ENCODE measurements around the gene PCBP2.

PCBP2 gene

DNA sequence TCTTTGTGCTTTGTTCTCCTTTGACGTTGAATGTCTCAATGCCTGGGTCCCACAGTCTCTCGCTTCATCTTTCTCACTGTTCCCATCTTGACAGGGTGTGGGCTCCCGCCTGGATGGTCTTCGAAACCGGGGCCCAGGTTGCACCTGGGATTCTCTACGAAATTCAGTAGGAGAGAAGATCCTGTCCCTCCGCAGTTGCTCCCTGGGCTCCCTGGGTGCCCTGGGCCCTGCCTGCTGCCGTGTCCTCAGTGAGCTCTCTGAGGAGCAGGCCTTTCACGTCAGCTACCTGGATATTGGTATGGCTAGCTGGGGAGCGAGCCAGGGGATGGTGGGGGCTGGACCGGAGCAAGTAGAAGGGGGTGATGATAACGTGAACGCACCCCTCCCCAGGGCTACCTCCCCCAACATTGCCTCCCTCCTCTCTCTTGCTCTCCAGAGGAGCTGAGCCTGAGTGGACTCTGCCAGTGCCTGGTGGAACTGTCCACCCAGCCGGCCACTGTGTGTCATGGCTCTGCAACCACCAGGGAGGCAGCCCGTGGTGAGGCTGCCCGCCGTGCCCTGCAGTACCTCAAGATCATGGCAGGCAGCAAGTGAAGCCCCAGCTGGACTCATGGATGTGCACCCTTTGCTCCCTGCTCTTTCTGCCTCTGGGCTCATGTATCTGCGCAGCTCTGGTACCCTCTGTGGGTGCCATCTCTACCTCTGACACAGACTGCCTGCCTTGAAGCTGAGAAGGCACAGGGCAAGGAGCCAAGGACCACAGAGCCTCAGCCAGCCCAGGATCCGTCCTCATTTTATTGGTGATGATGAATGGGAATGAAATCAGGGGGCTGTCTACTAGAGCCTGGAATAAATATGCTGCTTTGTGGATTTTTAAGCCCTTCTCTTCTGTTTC, 53.9 kb downstream of the PCBP2 start:
- no peak for TF ChIP-seq GATA3 (IDR thresholded peaks at IDR 0.05; ENCODE audit: low read depth, low read length)
- TF ChIP-seq GATA2 (IDR thresholded peaks at IDR 0.05; ENCODE audit: low read depth, low read length): no peak

DNA sequence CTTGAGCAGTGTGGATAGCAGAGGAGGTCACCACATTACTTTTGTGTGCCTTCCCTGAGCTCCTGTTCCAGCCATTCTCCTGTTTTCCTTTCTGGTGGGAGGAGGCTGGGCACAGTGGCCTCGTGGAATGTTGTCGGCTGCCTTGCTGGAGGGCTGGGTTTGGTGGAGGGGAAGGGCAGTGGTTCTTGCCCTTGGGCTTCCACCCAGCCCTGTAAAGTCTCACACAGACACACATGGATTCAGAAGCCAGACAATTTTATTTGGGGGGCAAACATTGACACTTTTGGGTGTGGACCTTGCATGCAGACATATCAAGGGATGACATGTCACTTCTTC, 54.5 kb downstream of the PCBP2 start:
- TF ChIP-seq GATA2 (IDR thresholded peaks at IDR 0.05; ENCODE audit: low read depth, low read length) (no peak), GATA3 (IDR thresholded peaks at IDR 0.05; ENCODE audit: low read depth, low read length) (no peak)

DNA sequence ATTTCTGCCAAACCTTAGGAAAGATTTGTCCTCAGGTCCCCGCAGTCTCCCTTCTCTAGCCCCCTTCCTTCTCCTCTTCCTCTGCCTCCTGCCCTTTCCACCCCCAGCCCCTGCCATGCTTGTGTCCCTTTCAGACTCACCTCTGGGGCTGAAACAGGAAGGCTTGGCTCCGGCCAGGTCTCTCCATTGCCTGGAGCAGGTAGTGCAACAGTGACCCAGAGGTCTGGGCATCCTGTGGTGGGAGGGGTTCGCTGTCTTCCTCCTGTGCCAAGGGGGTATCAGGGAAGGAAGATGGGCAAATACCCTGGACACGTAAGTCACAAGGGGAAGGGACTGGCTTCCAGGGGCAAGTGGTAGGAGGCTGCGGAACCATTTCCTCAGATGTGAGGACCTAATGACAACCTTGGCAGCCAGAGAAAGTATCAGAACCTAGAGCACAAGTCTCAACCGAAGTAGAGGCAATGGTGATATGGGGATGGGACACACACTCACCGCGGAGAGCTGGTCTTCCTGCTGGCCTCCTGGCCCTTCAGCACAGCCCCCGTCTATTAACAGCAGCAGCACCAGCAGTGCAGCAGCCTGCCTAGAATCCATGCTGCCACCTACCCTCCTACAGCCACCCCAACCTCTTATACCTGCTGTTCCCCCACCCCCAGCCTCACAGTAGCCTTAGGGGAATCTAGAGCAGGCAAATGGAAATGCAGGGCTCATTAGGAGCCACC, 55.1 kb downstream of the PCBP2 start, which contains the start of gene NPFF:
NPFF (minus strand) TSS at position 604 of the 722 bp plus-strand sequence; CDS start at position 594, 10 bp downstream.
- TF ChIP-seq GATA3 (IDR thresholded peaks at IDR 0.05; ENCODE audit: low read depth, low read length) (no peak), GATA2 (IDR thresholded peaks at IDR 0.05; ENCODE audit: low read depth, low read length) (no peak)

DNA sequence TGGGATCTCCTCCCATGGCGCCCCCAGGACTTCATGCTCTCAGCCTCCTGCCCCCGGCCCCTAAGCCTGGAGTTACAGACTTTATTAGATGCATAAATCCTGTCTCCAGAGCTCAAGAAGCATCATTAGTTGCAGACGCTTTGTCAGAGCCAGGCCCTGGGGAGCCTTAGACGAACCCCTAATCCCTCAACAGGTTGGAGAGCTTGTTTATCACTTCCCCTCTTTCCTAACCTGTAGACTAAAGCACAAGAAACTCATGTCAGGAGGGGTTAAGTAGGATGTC, 55.6 kb downstream of the PCBP2 start:
- no peak for TF ChIP-seq GATA2 (IDR thresholded peaks at IDR 0.05; ENCODE audit: low read depth, low read length)
- no peak for TF ChIP-seq GATA3 (IDR thresholded peaks at IDR 0.05; ENCODE audit: low read depth, low read length)

DNA sequence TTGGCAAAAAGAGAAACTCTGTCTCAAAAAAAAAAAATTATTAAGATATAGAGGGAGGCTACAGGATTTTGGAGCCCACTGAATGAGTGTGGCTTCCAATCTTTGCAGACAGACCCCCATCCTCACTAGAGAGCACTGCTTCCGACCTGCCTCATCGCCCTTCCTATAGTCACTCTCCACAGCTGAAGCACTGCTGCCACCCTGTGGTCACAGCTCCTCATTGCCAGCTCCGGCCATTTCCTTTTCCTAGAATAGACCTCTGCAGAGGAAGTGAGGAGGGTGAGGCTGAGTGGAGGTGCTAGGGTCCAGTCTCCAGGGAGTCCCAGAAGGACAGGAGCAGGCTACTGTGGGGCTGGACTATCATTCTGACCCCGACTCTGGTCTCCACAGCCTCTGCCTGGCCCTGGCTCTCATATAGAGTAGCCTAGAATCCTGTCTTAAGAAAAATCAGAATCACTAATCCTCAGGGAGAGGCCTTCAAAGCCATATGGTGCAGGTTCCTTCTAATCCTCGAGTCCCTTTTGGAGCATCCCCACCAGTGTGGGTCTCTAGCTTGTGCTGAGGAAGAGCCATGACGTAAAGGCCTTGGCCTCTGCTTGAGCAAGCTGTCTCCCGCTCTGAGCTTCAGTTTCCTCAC, 56.8 kb downstream of the PCBP2 start:
- TF ChIP-seq GATA2 (IDR thresholded peaks at IDR 0.05; ENCODE audit: low read depth, low read length) (no peak), GATA3 (IDR thresholded peaks at IDR 0.05; ENCODE audit: low read depth, low read length) (no peak)

DNA sequence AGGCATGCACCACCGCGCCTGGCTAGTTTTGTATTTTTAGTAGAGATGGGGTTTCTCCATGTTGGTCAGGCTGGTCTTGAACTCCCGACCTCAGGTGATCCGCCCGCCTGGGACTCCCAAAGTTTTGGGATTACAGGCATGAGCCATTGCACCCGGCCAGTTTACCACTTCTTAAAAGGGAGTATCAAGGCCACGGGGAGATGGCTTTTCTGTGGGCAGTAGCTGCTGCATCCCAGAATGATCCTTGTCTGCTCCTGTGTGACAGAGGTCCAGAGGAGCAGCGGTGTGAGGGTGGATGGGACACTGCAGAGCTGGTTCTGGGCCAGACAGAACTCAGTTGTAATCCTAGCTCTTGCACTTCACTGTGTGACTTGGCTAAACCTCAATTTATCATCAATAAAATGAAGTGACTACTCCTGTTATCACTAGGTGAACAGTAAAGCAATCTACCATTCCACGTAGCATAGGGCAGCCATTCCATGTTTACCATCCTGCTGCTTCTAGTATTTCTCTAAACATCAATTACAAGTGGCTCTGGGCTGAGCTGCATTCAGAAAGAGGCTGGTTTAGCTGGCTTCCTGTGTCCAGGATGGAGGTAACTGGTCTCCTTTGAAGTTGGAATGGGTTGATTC, 58.4 kb downstream of the PCBP2 start:
- TF ChIP-seq GATA3 (IDR thresholded peaks at IDR 0.05; ENCODE audit: low read depth, low read length) (no peak), GATA2 (IDR thresholded peaks at IDR 0.05; ENCODE audit: low read depth, low read length) (no peak)

DNA sequence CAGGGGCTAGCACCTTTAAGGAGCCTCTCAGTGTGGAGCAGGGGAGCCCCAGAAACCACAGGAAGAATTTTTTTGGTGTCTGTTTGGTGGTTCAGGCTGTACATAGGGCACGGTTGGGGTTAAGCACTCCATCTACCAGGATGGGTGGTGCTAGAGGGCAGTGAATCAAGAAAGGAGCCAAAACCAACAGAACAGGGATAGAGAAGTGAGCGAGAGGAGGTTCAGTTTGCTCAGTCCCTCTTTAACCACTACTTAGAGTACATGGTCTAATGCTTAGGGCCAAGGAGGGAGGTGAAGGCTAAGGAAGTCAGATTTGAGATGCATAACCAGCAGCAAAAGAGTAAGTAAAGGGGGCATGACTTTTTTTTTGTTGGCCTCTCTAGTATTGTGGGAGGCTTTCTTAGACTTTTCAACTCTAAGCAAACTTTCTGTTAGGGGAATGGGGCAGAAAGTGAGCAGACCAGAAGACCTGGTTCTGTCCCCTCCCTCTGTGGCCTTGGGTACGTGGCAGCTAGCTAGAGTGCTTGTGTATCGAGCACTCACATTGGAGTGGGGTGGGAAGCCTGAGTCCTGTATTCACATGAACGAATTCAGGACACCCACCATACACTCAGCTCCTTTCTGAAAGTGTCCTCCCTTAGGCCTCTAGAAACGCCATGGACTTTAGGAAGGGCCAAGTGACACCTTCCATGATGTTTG, 62.0 kb downstream of the PCBP2 start:
- TF ChIP-seq GATA2 (IDR thresholded peaks at IDR 0.05; ENCODE audit: low read depth, low read length) (no peak), GATA3 (IDR thresholded peaks at IDR 0.05; ENCODE audit: low read depth, low read length) (no peak)

DNA sequence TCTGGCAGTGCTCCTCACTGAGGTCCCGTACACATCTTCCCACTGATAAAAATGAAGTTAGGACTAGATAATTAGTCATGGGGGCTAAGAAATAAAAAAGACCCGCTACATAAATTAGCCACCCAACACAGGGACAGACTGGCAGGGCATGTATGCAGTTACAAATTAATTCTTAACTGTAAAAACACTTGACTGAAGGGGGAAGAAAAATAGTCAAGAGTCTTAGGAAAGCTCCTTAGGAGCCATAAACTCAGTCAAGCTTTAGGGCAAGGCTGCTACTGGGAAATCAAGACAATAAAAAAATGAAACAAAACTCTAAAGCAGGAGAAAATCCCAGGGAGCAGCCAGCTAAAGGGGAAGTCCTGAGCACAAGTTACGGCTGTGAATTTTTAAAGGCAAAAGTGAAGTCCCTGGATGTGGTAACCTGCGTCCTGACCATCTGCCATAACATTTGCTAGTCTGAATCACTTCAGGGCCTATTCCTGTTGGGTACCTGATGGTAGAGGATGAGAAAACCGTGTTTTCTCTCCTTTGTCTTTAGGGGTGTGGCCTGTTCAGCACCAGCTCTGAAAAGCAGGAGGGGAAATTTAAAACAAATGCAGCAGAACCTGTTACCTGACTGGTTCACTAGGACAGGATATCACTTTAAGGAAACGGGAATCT, 62.9 kb downstream of the PCBP2 start:
- no peak for TF ChIP-seq GATA2 (IDR thresholded peaks at IDR 0.05; ENCODE audit: low read depth, low read length)
- no peak for TF ChIP-seq GATA3 (IDR thresholded peaks at IDR 0.05; ENCODE audit: low read depth, low read length)

DNA sequence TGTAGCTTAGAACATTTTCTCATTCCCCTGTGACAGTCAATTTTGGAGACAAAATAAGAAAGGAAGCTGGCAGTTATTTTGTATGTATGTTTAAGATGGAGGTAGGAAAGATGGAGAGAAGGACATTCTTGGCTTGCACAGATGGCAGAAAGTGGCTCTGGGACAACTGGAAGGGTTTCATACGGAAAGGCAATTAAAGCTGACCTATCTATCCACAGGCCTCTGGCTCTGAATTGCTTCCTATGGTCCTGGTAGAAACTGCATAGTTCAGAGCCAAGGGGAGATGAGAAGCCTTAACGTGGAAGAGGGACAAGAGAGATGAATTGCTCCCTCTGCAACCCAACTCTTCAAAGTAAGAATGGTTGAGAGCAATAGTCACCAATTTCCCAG, 63.4 kb downstream of the PCBP2 start:
- TF ChIP-seq GATA3 (IDR thresholded peaks at IDR 0.05; ENCODE audit: low read depth, low read length): no peak
- no peak for TF ChIP-seq GATA2 (IDR thresholded peaks at IDR 0.05; ENCODE audit: low read depth, low read length)

DNA sequence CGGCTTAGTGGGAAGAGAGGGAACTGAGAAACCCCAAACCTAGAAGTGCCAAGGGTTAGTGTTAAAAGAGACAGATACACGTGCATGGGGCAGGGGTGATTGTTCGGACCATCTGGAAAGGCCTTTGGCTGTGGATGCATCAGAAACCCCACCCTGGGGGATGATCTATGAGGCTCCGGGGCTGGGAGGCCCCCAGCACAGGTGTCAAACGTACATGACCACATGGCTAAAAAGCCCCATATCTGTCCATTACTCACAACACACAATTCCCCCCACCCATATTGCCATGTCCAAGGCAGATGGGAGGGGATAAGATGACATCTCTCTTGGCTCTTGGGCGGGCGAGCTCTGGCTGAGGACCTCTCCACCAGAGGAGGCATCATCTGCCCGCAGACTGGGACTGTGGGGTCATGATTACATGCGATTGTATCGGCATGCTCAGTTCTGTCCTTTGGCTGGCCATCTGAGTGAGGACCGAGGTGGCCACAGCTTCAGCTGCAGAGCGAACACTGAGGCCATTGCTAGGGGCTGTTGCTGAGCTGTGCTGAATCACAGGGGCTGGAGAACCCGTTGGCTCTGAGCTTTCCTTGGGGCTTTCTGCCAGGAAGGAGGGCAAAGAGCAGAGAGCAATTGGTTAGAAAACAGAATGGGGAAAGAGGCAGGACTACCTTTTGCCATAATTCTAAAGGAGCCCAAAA, 65.0 kb downstream of the PCBP2 start:
- no peak for TF ChIP-seq GATA3 (IDR thresholded peaks at IDR 0.05; ENCODE audit: low read depth, low read length)
- no peak for TF ChIP-seq GATA2 (IDR thresholded peaks at IDR 0.05; ENCODE audit: low read depth, low read length)

DNA sequence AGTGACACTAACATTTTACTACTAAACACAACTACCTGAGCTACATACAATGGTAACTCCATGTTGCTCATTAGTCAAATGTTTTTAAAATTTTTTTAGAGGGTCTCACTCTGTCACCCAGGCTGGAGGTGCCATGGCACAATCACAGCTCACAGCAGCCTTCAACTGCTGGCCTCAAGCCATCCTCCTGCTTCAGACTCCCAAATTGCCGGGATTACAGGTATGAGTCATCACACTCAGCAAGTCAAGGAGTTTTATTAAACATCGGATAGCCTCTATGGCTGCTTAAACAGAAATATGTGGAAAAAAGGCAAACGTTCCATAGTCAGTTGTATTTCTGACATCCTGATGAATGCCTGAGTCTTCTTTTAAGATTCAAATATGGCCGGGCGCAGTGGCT, 66.5 kb downstream of the PCBP2 start:
- TF ChIP-seq GATA3 (IDR thresholded peaks at IDR 0.05; ENCODE audit: low read depth, low read length): no peak
- no peak for TF ChIP-seq GATA2 (IDR thresholded peaks at IDR 0.05; ENCODE audit: low read depth, low read length)

DNA sequence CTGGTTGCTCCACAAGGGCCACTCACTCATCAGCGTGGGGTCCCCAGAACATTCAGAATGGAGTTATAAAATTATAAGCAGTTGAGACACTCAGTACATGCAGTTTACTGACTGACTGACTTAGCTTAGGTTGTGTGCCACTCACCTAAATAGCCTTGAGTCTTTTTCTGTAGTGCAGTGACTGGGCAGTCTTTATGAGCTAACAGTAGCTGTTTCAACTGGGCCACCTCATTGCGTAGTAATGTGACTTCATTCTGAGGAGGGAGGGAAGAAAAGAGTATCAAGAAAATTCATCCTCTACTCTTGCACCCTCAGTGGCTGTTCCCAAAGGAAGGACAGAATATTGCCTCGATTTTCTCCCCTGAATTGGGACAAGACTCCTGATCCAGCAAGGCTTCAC, 71.2 kb downstream of the PCBP2 start:
- TF ChIP-seq GATA3 (IDR thresholded peaks at IDR 0.05; ENCODE audit: low read depth, low read length): no peak
- TF ChIP-seq GATA2 (IDR thresholded peaks at IDR 0.05; ENCODE audit: low read depth, low read length): no peak

DNA sequence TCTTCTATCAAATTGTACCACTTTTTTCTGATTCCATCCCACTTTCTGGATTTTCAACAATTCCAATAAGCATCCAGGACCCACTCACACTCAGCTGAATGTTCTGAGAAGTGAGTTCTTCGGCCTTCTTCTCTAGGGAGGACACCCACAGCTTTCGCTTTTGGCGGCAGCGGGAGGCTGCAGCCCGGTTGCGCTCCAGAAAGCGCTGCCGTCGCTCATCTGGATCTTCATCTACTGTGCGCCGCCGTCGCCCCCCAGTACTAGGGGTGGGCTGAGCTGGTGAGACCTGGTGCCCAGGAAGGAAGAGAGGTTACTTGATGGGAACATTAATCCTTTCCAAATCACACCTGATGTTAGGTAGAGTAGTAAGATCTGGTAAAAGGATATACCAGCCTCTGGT, 72.6 kb downstream of the PCBP2 start:
- no peak for TF ChIP-seq GATA3 (IDR thresholded peaks at IDR 0.05; ENCODE audit: low read depth, low read length)
- no peak for TF ChIP-seq GATA2 (IDR thresholded peaks at IDR 0.05; ENCODE audit: low read depth, low read length)
